ENCODE measurements around the gene SAMHD1.
"Not testable (repeated sequence)": the region's sequence is repeated elsewhere in the genome, so short reads cannot be mapped to it uniquely, and the experiment has no call there.

Gene SAMHD1

DNA sequence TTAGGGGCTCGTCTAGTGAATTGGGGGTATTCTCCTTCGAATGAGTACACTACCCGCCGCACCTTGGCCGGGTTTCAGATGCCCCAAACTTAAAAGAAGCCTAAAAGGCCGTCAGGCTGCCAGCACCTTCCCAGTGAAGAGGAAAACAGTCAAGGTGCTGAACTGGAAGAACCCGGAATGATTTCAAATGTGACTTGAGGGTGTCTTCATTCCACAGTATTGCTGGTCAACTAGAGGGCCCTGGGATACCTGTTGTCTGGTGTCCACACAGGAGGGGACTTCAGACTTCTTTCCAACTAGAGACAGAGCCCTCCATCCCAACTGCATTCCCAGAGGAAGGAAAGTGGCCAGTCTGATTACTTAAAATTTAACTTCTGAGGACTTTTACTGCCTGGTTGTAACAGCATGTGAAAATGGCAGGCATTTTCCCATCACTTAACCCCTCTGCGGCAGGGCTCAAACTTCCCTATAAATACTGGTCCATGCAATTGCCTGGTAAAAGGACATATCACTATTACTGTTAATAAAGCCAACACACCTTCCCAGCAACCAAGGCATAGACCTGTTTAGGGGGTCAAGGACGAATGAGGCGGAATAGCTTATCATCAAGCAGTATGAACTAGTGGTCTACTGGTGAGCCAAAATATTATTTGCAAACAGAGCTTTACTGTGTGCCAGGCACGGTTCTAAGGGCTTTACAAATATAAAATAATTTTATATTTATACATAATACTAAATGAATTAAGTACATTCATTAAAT lies 651 bp upstream of the SAMHD1 start:
- DNase-seq = no peak

DNA sequence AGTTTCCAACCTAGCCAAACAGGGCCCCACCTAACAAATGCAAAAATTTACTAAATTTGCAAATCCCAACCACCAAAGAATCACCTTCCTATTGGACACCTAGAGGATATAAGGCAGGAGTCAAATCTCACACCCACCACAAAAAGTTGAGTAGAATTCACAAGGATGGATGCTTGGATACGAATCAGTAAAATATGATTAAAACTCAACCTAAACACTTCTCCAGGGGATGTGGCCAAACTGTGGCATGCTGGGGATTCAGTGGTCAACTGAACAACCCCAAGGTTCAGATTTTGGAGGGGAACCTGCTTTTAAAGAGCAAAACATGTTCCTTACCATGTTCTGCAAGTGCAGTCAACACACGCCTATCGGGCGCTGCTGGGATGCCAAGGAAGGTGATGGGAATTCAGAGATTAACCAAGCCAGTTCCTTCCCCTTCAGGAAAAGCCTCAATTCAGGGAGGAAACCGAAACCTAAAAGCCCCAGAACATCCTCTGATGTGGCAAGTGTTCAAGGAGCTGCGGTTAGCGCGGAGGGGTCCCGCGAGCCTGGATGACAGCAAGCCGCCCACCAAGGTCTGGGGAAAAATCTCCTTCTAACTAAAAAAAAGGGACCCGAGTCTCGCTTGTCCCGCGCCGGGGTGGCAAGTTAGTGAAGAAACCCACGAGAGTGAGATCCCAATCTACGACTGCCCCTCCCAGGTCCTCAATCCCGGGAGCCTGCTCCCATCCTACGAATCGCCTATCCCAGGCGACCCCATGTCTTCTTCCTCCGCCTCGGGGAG lies 902 bp downstream of the SAMHD1 start:
- DNase-seq = peak; percentile 62

DNA sequence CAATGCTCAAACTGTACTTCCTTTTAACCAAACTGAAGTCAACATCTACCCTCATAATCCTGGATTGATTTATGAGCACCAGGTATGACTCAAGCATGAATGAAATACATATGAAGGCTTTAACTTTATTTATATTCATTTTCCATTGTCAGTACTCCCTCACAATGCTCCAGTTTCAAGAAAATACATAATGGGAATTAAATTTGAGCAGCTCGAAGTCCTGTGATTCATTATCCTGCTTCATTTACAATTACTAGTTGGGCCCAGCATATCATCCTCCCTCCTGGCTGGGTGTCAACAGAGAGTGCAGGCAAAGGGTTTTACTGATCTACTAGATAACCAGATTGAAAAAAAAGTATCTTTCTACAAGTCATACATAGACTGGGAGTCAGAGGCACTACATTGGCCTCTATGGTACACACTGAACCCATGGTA lies 10.1 kb downstream of the SAMHD1 start:
- DNase-seq = peak; percentile 32

DNA sequence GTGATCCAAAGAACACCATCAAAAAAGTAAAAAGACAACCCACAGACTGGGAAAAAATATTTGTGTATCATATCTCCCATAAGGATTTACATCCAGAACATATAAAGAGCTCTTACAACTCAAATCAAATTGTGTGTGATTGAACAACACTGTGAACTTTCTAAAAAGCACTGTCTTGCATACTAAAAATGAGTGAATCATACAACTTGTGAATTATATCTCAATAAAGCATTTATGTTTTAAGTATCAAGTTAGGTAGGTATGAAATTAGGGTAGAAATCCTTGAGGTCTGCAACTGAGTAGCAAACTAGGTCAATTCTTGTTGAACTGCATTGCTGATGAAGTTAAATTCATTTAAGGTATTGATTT lies 14.1 kb downstream of the SAMHD1 start:
- no peak for DNase-seq

DNA sequence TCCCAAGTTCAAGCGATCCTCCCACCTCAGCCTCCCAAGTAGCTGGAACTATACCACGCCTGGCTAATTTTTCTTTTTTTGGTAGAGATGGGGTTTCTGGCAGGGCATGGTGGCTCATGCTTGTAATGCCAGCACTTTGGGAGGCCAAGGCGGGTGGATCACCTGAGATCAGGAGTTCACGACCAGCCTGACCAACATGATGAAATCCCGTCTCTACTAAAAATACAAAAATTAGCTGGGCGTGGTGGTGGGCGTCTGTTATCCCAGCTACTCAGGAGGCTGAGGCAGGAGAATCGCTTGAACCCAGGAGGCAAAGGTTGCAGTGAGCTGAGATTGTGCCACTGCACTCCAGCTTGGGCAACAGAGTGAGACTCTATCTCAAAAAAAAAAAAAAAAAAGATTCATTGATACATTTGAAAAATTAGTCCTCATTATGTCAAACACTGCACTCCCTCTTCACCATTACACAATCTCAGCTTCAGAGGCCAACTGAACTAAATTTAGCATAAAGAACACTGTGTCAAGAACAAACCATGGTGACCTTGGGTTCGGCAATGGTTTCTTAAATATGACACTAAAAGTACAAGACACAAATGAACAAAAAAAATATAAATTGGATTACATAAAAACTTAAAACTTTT lies 14.6 kb downstream of the SAMHD1 start:
- DNase-seq = not testable (repeated sequence)

DNA sequence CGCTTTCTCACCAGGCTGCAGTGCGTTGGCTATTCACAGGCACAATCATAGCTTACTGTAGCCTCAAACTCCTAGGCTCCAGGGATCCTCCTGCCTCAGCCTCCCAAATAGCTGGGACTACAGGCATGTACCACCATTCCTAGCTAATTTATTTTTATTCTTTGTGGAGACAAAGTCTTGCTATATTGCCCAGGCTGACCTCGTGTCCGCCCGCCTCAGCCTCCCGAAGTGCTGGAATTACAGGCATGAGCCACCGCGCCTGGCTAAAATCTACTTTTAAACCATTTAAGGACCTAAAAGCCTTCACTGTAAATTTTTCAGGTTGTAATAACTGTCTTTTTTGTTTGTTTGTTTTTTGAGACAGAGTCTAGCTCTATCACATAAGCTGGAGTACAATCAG lies 15.2 kb downstream of the SAMHD1 start:
- DNase-seq = no peak

DNA sequence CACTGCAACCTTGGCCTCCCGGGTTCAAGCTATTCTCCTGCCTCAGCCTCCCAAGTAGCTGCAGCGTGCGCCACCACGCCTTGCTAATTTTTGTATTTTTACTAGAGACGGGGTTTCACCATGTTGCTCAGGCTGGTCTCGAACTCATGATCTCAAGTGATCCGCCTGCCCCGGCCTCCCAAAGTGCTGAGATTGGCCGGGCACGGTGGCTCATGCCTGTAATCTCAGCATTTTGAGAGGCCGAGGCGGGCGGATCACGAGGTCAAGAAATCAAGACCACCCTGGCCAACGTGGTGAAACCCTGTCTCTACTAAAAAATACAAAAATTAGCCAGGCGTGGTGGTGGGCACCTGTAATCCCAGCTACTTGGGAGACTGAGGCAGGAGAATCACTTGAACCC lies 17.9 kb downstream of the SAMHD1 start:
- DNase-seq = not testable (repeated sequence)

DNA sequence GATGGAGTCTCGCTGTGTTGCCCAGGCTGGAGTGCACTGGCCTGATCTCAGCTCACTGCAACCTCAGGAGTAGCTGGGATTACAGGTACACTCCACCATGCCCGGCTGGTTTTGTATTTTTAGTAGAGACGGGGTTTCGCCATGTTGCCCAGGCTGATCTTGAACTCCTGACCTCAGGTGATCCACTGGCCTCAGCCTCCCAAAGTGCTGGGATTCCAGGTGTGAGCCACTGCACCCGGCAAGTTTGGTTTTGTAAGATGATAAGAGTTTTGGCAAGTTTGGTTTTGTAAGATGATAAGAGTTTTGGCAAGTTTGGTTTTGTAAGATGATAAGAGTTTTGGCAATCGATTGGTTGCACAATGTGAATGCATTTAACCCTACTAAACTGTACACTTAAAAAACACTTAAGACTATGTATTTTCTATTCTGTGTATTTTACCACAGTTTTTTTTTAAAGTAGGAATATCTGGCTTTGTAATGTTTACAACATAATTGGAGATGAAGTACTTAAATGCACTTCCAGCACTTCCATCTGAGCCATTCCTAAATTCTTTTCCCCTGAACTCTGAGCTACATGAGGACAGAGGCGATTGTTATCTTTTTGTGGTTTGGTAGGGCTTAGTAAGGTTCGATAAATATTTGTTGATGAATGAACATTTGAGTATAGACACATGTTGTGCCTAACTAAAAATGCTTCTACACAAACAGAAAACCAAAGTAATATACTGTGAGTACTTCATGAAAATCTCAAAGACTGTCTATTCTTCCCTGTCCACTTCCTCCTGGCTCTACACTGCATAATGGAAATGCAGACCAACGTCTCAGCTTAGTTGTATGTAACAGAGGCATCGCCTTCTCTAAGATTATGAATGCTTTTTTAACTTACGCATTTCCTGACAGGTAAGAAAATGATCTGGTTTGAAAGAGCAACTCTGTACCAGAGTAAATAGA lies 18.8 kb downstream of the SAMHD1 start:
- no peak for DNase-seq

DNA sequence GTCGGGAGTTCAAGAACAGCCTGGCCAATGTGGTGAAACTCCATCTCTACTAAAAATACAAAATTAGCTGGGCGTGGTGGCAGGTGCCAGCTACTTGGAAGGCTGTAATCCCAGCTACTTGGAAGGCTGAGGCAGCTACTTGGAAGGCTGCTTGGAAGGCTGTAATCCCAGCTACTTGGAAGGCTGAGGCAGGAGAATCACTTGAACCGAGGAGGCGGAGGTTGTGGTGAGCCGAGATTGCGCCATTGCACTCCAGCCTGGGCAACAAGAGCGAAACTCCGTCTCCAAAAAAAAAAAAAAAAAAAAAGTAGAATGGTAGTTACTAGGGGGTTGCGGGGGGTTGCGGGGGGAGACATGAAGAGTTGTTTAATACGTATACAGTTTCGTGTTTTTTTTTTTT lies 19.4 kb downstream of the SAMHD1 start:
- not testable (repeated sequence) for DNase-seq

DNA sequence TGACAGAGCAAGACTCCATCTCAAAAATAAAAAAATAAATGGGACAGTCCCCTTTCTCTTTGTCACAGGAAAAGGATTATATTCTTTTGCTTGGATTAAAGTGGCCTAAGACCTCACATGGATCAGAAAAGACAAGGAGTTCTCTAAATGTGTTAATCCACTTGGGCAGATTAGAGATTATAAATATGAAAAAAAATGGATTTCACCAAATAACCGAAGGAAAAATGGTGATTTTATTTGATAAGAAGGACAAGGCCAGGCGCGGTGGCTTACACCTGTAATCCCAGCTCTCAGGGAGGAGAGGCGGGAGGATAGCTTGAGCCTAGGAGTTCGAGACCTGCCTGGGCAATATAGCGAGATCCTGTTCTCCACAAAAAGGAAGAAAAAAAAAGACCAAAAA lies 21.8 kb downstream of the SAMHD1 start:
- DNase-seq = no peak

DNA sequence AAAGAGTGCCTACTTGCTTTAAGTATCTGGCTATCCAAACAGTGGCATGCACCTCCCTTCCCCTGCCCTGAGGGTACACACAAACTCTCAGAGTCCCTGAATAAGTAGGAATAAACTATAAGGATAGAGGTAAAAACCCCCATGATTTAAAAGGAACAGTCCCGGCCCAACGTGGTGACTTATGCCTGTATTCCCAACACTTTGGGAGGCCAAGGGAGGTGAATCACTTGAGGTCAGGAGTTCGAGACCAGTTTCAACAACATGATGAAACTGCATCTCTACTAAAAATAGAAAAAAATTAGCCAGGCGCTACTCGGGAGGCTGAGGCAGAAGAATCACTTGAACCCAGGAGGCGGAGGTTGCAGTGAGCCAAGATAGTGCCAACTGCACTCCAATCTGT lies 22.2 kb downstream of the SAMHD1 start:
- DNase-seq = no peak

DNA sequence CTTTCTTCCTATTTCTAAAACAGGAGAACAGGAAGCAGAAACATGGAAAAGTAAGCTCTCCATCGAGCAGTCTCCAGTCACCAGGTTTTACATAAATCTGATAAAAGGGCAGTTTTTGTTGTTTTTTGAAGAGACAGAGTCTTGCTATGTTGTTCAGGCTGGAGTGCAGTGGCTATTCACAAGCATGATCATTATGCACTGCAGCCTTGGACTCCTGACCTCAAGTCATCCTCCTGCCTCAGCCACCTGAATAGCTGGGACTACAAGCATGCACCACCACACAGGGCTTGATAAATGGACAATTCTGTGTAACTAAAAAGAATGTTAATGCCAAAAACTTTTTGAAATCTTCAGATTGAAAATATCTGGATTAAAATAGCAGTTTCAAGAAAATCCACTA lies 23.8 kb downstream of the SAMHD1 start:
- no peak for DNase-seq

DNA sequence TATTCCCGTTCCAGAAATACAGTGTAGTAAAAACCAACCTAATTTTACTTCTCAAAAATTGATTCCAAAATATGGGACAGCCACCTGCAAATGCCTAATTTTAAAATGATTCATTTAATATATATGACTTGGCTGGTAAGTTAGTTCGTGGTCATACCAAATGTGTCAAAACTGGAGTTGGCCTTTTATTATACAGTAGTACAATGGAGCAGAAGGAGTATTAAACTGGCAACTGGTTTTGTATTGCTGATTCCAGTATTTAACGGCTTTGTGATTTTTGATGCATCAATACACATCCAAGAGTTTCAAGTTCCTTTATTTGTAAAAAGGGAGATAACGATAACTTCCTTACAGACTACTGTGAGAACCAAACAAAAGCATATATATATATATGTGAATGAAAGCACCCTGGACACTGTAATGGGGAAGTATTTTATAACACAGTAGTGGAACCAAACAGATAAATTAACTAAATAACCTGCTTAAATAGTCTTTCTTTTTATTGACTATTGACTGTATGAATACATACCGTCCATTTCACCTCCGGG lies 24.8 kb downstream of the SAMHD1 start:
- no peak for DNase-seq

DNA sequence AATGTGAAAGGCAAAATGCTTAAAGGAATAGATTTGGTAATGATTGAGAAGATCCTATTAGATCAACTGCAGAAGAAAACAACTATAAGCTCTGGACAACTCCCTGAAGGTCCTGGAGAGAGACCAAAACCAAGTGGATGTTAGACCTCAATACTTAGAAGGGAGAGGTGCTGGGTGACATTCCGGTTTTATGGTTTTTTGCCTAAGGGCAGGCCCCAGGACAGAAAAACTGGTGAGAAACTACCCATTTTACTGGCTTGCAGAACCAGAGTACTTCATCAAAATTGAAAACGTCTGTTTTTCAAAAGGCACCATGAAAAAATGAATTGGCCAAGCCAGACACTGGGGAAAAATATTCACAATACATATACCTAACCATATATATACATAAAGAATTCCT lies 26.3 kb downstream of the SAMHD1 start:
- DNase-seq = no peak

DNA sequence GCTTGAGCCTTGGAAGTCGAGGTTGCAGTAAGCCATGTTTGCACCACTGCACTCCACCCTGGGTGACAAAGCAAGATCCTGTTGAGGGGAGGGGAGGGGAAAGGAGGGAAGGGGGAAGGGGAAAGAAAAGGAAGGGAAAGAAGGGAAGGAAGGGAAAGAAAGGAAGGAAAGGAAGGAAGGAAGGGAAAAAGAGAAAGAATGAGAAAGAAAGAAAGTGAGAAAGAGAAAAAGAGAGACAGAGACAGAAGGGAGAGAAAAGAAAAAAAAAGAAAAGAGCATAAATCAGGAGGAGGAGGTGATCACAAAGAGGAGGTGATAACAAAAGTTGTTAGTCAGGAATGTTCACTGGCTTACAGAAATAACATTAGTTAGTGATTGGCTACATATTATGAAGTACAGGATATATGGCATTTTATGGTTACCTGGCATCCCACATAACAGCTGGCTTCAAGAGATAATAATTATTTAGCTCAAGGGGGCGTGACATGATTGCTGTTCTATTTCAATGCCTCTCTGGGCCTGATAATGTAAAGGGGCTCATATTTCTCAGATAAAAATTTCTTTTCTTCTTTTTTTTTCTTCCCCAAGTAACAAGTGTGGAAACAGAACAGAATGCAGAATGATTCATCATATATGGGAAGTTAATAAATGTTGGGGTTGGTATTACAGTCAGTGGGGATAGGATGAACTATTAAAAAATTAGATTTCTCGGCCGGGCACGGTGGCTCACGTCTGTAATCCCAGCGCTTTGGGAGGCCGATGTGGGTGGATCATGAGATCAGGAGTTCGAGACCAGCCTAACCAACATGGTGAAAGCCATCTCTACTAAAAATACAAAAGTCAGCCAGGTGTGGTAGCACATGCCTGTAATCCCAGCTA lies 27.1 kb downstream of the SAMHD1 start:
- no peak for DNase-seq

DNA sequence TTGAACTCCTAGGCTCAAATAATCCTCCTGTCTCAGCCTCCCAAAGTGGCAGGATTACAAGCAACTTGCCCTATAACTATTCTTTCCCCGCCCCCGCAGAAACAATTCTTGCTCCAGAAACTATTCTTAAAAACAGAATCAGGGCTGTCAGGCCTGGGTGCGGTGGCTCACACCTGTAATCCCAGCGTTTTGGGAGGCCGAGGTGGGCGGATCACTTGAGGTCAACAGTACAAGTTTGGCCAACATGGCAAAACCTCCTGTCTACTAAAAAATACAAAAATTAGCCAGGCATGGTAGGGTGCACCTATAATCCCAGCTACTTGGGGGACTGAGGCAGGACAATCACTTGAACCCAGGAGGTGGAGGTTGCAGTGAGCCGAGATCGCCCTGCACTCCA lies 31.2 kb downstream of the SAMHD1 start:
- DNase-seq = no peak

DNA sequence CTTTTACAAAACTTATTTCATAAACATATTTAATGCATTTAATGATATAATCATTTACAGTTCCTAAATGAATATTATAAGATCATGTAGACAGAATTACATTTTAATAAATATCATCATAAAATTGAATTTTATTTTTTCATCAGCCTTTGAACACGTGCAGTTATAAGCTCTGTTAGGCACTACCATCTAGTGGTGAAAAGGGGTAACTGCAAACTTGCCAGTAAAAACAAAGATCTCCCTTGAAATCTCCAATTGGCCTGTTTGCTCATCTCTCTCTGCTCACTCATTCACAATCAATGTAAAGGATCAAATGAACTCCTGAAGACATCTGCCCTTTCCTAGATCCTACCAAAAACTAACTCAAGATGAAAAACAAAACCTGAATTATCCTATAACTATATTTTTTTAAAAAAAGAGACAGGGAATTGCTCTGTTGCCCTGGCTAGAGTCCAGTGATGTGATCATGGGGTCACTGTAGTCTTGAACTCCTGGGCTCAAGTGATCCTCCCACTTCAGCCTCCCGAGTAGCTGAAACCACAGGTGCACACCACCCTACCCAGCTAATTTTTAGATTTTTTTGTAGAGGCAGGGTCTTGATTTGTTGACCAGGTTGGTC lies 31.7 kb downstream of the SAMHD1 start:
- peak; percentile 75 for DNase-seq

DNA sequence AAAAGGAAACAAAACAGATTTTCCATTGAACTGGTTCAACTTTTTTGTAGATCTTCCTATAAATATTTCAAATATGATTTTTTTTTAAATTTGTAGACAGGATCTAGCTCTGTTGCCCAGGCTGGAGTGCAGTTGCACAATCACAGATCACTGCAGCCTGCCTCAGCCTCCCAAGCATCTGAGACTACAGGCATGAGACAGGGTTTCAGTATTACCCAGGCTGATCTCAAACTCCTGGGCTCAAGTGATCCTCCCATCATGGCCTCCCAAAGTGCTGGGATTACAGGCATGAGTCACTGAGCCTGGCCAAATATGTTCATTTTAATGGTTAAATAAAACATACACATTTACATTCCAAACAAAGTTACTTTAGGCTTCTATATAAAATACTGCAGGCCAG lies 33.6 kb downstream of the SAMHD1 start:
- DNase-seq = no peak

DNA sequence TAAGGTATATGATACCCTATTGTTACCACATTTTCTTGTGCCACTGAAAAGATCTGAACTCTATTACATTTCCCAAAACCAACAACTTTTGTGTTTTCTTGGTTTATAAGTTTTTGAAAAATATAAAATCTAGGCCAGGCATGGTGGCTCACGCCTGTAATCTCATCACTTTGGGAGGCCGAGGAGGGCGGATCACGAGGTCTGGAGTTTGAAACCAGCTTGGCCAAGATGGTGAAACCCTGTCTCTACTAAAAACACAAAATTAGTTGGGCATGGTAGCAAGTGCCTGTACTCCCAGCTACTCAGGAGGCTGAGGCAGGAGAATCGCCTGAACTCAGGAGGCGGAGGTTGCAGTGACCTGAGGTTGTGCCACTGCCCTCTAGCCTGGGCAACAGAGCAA lies 34.3 kb downstream of the SAMHD1 start:
- no peak for DNase-seq

DNA sequence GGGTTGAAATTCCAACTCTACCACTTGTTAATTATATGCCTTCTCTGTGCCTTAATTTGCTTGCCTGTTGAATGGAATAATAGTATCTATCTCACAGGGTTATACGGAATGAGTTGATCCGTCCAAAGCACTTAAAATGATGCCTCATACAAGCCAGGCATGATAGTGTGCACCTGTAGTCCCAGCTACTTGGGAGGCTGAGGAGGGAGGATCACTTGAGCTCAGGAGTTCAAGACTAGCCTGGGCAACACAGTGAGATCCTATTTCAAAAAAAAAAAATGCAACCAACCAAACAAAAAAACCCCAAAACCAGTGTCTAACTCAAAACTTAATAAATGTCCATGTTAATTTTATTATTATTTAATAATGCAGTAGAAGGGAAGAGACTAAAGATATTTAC lies 35.3 kb downstream of the SAMHD1 start:
- no peak for DNase-seq

DNA sequence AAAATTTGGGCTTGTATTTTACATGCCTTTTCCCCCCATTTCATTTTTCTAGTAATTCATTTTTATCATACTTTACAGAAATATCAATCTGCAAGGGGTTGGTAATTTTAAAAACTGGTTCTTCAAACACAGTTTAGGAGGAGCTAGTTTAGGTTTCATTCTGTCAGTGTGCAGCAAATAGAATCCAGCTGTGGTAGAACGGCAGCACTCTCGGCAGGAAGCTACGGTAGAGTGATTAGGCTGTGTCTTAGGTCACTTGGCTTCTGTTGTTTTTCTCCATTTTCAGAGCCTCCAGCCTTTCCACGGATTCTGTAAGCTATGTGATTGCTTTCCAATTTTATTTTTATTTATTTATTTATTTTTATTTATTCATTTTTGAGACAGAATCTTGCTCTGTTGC lies 42.9 kb downstream of the SAMHD1 start:
- no peak for DNase-seq

Data from CD4-positive, alpha-beta T cell treated with Interleukin-21 for 1 hour (primary cell).